A549 (cell line): ENCODE measurements around the gene CPNE4.

Experiments
- CEBPB ChIP-seq, 2 experiments: fragments of >200 bp in 1 of 2; sonication (Bioruptor Twin) in 1 of 2; formaldehyde crosslinking in 1 of 2; IDR thresholded peaks; 2 replicates each; pipeline ENCODE4 v1.6.1; 2012 to 2016
- EP300 ChIP-seq, 2 experiments: fragments of >200 bp; sonication (Bioruptor Twin); formaldehyde crosslinking; IDR thresholded peaks; 2 replicates in 1 of 2; 3 replicates in 1 of 2; pipeline ENCODE4 v1.6.1; 2016 to 2017
- RCOR1 ChIP-seq: fragments of 150-350 bp; IDR thresholded peaks from 2 replicates; pipeline ENCODE4 v1.6.1; 2014; ENCODE audit warnings: antibody characterized with exemption, low read length, low read depth
- TF ChIP-seq, protein P1 (sequence below): fragments of >200 bp; sonication (Bioruptor Twin); formaldehyde crosslinking; IDR thresholded peaks from 3 replicates; pipeline ENCODE4 v1.5.1; 2016
- TF ChIP-seq, protein P2 (sequence below): IDR thresholded peaks from 2 replicates; pipeline ENCODE4 v1.6.1; 2012
- TF ChIP-seq, protein P3 (sequence below): IDR thresholded peaks from 2 replicates; pipeline ENCODE4 v1.6.1; 2012; ENCODE audit warnings: low read depth, borderline replicate concordance

DNA sequence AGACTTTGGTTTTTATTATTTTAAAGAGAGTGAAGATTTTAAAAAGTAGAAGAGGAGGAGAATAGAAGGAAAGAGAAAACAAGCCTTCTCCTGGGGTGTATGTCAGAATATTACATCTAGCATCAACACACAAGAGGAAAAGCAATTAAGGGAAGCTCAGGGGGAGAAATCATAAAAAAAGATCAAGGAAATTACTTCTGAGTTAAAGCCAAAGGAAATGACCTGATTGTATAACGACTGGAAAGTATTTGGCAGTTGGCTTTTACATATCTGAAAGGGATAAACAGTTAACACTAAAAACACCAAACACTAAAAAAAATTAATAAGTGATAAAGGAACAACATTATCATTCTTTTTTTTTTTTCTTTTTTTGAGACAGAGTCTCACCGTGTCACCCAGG is 58.4 kb downstream of the CPNE4 start:
- TF ChIP-seq RCOR1 (no peak), EP300 (IDR thresholded peaks at IDR 0.05) (no peak), CEBPB (IDR thresholded peaks at IDR 0.05) (no peak)
- TF ChIP-seq, protein P1, sequence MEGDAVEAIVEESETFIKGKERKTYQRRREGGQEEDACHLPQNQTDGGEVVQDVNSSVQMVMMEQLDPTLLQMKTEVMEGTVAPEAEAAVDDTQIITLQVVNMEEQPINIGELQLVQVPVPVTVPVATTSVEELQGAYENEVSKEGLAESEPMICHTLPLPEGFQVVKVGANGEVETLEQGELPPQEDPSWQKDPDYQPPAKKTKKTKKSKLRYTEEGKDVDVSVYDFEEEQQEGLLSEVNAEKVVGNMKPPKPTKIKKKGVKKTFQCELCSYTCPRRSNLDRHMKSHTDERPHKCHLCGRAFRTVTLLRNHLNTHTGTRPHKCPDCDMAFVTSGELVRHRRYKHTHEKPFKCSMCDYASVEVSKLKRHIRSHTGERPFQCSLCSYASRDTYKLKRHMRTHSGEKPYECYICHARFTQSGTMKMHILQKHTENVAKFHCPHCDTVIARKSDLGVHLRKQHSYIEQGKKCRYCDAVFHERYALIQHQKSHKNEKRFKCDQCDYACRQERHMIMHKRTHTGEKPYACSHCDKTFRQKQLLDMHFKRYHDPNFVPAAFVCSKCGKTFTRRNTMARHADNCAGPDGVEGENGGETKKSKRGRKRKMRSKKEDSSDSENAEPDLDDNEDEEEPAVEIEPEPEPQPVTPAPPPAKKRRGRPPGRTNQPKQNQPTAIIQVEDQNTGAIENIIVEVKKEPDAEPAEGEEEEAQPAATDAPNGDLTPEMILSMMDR = no peak
- TF ChIP-seq, protein P2, sequence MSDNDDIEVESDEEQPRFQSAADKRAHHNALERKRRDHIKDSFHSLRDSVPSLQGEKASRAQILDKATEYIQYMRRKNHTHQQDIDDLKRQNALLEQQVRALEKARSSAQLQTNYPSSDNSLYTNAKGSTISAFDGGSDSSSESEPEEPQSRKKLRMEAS = no peak
- TF ChIP-seq, protein P3, sequence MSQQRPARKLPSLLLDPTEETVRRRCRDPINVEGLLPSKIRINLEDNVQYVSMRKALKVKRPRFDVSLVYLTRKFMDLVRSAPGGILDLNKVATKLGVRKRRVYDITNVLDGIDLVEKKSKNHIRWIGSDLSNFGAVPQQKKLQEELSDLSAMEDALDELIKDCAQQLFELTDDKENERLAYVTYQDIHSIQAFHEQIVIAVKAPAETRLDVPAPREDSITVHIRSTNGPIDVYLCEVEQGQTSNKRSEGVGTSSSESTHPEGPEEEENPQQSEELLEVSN = no peak
